Activated CD8-positive, alpha-beta memory T cell treated with anti-CD3 and anti-CD28 coated beads for 1 hour (primary cell): ENCODE data around the gene AHRR.

Experiments used
- DNase-seq, 2 donors: peaks; one replicate each; pipeline ENCODE4 v3.0.0-alpha.2; 2020; ENCODE audit warnings: low read depth in 1 of 2; ENCODE audit errors: extremely low read depth in 1 of 2

The AHRR gene

DNA sequence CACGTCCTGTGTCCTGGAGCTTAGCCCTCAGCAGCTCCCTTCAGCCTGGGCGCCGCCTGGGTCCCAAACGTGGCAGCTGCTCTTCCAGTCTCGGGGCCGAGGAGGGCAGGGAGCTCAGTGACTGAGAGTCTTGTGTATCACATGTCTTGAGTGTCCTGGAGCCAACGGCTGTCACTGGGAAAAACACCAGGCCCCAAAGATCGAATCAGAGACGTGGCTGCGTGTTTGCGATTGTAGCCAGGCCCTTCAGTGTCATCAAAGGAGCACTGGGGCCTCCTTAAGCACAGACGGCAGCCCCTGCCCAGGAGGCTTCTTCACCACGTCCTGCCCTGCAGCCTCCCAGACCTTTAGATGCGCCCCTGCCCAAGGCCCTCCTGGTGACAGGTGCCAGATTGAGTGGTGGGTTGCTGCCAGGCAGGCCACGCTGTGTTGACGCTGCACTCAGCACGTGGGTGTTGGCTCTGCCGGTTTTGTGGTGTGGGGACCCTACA lies 115.8 kb downstream of the AHRR start:
- DNase-seq: no peak

DNA sequence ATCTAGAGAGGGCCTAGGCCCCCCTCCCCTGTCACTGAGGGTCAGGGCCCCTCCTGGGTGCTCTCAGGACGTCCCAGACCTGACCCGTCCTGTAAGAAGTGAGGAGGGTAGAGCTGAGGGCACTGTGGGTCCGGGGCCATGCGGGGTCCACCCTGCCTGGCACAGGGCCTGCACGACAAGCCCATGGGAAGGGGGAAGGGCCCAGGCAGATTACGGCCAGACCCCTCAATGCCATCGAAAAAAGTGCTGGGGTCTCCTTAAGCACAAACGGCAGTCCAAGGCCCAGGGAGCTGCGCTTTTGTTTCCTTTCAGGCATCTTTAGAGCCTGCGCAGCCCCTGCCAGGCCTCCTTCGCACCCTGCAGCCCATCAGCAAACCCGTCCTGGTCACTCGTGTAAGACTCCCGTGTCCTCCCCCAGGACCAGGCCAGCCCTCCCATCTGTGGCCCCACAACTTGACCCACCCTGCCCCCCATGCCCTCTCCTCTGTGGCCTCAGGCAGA lies 117.0 kb downstream of the AHRR start:
- DNase-seq: no peak

DNA sequence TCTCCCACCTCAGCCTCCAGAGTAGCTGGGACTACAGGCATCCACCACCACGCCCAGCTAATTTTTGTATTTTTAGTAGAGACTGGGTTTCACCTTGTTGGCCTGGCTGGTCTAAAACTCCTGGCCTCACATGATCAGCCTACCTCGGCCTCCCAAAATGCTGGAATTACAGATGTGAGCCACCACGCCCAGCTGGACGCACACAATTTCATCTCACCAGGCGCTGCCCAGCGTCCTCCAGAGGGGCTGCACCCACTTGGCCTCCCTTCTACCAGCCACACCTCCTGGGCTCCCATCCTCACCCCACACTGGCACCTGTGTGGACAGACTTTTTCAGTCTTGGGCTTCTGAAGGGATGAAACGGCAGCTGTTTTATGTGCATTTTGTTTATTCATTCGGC lies 117.7 kb downstream of the AHRR start:
- no peak for DNase-seq

DNA sequence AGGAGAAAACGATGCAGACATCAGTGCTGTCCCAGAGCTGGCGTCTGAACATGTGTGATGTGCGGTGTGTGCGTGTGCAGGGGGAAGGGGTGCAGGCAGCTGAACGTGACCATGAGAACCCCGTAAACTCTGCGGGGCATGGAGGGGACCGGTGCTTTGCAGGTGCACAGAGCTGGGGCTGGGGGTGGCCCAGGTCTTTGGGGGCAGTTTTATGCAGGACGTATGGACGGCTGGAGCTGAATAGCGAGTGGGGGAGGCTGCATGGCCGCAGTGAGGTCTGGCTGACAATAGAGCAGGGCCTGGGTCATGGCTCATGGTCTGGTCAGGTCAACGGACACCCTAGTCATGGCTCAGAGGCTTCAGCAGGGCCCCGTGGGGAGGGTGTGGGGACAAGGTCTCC lies 118.1 kb downstream of the AHRR start:
- no peak for DNase-seq

DNA sequence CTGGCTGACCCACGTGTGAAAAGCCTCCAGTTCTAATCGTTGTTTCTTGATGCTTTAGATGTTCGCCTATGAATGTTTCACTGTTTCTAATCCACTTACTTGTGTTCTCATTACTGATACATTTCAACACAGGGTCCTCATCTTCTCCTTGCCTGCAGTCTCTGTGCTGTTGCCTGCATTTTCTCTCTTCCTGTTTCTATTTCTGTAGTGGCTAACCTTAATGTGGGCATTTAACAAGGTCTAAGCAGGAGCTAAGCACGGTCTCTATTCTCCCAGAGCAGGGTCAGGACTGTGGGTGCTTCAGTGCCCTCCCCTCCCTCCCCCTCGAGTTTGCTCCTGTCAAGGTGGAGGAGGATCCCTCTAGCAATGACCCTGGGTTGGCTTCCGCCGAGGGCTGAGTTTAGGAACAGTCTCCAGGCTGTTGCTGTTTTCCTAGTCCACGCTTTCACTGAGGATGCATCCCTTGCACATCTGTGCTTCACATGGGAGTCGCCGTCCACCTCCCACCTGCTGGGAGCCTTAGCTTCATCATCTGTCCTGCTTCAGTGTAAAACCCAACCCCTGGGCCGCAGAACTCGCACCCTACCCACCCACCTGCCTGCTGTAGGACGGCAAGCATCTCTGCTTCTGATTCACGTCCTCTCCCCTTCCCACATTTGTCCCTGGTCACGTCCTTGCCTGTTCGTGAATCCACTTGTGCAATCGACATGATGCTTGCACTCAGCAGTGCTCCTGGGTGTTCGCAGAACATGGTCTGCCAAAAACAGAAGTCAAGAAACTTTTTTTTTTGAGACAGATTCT lies 119.1 kb downstream of the AHRR start:
- no peak for DNase-seq

DNA sequence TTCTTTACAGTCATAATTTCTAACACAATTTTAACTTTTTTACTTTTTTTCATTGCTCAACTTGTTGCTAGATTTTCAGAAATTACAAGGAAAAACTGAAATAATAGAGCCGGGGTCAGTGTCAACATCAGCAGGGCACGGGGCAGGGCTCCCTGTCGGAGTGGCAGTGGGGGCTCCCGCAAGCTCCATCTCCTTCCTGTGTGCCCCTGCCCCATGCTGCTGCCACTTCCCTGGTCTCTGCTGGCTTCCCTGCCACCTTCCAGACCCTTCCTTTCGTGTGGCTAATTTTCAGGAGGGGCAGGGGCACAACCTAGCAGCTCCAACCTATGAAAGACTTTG lies 120.5 kb downstream of the AHRR start:
- no peak for DNase-seq

DNA sequence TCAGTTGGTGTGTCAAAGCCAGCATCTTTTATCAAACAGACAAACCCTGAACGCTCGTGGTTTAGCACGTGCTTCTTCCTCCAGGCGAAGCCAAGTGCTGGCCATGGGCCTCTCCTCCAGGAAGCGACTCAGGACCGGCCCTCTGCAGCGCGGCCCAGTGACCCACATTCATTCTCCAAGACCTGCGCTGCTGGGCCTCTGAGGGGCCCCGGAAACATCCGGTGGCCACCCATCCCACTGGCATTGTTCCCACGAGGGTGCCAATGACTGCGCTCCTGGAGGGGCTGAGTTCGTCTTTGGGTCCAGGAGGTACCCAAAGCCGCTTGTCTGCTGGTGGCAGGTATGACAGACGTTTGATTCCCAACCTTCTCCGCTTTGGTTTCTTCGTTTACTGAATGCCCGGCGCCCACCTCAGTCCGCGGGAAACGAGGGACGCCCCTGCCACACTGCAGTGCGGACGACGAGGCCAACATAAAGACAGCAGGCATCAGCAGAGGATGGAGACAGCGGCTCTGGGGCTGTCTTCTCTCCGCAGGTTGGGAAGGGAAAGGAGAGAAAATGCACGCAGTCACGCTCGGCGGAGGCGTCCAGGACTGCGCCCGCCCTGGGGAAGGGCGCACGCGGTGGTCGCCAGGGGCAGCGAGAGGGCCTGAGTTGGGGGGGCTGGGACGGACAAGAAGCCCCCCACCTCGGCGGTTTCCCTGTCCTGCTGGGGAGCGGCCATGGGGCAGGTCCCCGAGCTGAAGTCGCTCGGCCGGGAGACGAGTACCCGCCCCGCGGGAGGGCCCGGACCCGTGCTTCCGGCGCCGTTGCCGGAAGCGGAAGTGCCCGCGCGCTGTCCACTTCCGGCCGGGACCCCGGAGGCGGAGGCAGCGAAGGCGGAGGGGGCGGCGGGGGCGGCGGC lies 121.1 kb downstream of the AHRR start, which contains the start of gene EXOC3:
Gene EXOC3, plus strand, starts transcription at position 842 of the 904 bp plus-strand sequence. CDS start 3,030 bp downstream, outside the sequence.
- peak in 1 of 2 donors; percentile 63 for DNase-seq

DNA sequence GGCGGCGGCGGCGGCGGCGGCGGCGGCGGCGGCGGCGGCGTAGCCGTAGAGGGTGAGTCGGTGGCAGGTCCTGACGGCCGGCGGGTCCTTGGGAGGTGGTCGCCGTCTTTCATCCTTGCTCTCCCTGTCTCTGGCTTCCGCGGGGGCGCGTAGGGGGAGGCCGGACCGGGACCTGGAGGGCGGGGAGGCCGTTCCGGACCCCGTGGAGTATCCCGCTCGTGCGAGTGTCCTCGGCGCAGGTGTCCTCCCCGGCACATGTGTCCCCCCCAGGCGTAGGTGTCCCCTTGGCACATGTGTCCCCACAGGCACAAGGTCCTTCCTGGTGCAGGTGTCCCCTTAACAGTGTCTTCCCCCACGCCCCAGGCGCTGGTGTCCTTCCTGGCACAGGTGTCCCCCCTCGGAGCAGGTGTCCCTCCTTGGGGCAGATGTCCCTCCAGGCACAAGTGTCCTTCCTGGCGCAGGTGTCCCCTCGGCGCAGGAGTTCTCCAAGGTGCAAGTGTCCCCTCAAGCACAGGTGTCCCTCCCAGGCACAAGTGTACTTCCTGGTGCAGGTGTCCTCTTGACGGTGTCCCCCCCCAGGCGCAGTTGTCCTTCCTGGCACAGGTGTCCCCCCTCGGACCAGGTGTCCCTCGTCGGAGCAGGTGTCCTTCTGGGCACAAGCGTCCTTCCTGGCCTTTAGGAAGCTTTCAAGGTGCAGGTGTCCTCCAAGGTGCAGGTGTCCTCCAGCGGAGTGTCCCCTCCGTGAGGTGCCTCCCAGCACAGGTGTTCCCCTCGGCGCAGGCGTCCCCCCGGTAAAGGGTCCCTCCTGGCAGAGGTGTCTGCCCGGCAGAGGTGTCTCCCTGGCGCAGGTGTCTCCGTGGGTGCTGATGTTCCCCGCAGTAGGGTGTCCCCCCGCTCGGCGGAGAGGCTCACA lies 122.0 kb downstream of the AHRR start:
- DNase-seq: no peak

DNA sequence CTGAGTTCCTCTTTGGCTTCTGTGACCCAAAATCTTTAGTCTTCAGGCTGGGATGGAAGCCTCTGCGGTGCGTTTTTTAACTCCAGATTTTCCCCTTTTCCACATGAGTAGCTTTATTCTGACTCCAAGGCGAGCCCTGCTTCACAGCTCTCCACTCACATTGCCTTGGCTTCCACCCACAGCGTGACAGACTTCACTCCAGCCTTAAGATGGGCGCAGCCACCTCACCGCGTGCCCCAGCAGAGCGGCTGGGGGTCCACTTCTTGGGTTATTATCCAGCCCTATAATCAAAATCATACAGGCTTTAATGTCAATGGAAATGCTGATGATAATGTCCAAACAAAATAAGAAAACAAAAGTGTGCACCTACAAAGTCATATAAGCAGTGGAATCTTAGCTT lies 122.7 kb downstream of the AHRR start:
- DNase-seq: no peak

DNA sequence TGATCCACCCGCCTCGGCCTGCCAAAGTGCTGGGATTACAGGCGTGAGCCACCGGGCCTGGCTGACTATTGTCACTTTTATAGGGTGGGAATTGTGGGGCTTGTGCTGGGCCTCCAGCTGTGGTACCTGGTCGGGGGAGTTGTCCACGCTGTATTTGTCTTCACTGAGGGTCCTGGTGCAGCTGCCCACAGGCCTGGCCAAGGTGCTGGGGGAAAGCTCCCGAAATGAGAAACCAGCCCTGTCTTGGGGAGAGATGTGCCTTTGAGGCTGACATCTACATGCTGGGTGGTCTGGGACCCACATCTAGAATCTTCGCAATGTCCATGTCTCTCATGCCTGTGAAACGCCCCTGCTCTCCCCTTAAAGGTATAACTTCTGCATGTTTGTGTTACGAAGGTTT lies 124.1 kb downstream of the AHRR start:
- DNase-seq: no peak

DNA sequence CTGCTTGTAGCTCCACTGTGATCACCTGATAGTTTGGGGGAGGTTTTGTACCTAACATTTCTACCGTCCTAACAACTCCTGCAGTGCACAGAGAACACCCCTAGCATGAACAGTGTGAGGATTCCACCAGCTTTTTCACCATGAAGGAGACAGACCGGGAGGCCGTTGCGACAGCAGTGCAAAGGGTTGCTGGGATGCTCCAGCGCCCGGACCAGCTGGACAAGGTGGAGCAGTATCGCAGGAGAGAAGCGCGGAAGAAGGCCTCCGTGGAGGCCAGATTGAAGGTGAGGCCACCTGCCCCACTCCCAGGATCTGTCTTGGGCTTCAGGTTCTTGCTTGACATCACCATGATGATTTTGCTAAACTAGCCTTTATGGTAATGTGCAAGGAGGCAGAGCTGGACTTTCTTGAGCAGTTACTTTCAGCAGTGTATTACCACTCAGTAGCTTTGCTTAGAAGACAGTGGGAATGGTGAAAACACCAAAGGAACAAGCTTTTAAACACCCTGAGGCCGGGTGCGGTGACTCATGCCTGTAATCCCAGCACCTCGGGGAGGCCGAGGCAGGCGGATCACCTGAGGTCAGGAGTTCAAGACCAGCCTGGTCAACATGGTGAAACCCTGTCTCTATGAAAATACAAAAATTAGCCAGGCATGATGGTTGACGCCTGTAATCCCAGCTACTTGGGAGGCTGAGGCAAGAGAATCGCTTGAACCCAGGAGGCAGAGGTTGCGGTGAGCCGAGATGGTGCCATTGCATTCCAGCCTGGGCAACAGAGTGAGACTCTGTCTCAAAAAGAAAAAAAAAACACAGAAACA lies 124.8 kb downstream of the AHRR start:
- no peak for DNase-seq

DNA sequence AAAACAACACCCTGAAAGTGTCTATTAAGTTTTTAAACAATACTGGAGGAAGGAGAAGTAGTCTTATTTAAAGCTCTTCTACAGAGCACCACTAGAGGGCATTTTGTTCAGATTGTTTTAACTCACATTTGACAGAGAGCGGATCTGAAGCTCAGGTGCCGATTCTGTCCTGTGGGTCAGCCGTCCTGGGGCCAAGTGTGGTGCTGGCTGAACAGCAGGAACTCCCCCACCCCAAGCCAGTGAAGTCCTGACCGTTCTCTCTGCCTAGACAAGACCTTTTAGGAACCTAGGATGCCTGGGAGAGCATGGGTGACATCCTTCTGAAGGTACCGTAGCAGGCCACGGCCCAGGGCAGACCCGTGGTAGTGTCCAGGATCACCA lies 125.4 kb downstream of the AHRR start:
- no peak for DNase-seq

DNA sequence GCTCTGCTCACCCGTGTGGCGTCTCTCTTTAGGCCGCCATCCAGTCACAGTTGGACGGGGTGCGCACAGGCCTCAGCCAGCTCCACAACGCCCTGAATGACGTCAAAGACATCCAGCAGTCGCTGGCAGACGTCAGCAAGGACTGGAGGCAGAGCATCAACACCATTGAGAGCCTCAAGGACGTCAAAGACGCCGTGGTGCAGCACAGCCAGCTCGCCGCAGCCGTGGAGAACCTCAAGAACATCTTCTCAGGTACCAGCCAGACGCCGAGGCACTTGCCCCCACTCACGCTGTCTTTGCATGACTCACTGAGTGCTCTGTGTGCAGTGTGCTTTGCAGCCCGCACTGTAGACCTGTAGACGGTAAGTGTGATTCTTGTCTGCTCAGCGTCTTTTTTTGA lies 126.0 kb downstream of the AHRR start:
- no peak for DNase-seq

DNA sequence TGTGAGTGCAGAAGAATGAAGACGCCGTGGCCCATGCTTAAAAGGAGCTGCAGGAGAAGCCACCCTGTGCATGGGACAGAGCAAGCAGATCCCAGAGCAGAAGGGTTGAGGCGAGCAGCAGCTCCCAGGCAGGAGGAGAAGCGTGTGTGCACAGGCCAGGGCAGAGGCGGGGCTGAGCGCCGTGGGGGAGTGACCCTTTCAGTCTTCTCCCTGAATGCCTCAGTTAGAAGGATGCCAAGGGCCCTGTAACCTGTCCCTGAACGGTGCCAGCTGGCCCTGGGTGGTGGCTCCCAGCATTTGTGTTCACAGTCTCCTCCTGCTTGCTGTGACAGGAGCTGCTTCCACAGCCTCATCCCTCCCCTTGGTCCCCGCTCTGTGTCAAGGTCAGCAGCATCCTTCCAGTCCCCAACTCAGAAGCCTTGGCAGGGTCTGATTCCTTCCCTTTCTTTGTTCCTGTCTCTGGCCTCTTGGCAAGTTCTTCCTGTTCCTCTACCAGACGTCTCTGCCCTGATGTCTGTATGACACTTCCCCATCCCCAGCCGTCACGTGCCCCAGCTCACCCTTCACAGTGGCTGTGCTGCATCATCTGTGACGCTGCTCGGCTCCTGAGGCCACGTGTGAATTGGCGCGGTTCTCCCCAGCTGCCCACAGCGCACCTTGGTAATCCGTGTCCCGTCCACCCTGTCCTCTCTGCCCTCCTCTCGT lies 126.7 kb downstream of the AHRR start:
- DNase-seq: no peak

DNA sequence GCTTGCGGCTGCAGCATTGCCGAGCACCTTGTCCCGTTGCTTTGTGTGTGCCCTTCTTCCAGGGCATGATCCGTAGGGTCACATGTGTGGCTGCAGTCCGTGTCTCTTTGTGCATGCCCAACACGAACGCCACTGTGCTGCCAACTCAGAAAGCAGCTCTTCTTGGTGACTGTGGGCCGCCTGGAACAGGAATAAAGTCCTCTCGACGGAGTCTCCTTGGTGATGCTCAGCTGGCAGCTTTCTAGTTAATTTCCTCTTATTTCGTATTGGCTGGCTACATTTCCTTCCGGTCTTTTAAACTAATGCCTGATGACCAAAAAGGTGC lies 127.2 kb downstream of the AHRR start:
- no peak for DNase-seq

DNA sequence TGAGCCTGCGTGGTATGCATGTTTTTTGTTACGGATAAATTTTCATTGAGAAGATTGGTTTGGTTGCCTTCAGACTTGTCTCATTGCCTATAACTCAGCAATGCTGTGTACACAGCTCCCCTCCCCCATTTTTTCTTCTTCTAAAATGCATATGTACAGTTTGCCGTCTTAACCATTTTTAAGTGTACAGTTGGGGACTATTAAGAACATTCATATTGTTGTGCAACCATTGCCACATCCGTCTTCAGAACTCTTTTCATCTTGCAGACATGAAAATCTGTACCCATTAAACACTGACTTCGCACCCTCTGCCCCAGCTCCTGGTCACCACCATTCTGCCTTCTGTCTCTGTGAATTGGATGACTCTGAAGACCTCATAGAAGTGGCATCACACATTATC lies 127.6 kb downstream of the AHRR start:
- DNase-seq: no peak

DNA sequence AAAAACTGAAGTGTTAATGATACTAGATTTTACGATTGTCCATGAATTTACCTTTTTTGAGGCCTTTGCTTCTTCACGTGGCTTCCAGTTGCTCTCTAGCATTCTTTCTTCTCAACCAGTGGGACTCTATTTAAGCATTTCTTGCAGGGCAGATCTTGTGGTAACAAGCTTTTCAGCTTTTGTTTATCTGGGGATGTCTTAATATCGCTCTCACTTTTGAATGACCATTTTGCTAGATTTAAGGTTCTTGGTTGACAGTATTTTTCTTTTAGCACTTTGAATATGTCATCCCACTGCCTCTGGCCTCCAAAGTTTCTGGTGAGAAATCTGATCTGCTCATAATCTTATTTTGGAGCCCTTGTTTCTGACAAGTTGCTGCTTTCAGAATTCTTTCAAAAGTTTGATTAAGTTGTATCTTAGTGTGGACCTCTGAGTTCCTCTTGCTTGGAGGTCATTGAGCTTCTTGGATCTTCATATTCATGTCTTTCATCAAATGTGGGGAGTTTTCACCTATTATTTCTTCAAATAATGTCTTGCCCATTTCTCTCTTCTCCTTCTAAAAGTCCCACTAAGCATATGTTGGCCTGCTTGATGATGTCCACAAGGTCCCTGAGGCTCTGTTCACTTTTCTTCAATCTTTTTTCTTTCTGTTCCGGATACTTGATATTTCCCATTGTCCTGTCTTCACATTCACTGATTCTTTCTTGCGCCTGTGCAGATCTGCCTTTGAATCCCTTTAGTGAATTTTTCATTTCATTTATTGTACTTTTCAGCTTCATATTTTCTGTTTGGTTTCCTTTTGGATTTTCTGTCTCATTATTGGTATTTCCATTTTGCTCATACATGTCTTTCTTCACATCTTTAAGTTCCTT lies 130.3 kb downstream of the AHRR start:
- DNase-seq: no peak

DNA sequence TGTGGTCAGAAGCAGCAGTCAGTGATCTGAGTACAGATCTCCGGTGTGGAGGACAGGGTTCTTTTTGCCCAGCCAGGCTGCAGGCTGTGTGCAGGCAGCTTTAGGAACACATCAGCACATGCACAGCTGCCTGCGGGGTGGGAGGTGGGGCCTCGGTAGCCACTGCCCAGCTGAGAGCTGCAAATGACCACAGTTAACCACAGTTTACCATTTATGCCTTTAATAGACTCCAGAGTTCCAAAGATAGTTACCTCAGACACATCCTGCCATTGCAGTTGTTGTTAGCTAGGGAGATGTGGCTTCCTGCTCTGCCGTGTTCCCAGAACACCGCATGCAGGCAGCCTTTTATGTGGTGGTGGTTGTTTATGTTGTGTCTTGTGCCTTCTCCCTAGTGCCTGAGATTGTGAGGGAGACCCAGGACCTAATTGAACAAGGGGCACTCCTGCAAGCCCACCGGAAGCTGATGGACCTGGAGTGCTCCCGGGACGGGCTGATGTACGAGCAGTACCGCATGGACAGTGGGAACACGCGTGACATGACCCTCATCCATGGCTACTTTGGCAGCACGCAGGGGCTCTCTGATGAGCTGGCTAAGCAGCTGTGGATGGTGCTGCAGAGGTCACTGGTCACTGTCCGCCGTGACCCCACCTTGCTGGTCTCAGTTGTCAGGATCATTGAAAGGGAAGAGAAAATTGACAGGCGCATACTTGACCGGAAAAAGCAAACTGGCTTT lies 131.6 kb downstream of the AHRR start:
- DNase-seq: no peak
